ENCODE measurements around the gene RASGRP2. TPM values are rescaled to one million over a fixed set of nuclear protein-coding genes. Genes with fewer than 3 reads are reported as not detected.

The RASGRP2 gene
- total RNA-seq, 1 donor from 2014 or later = 139 TPM

GRCh38 chr11:64721359-64721699 is 22.6 kb downstream of the RASGRP2 start:
- Mint-ChIP-seq H3K4me3 (ENCODE audit: unreplicated experiment) (no peak overlapping the region), H3K9me3 (ENCODE audit: unreplicated experiment) (no peaks in the 10 kb centered on the region), H3K36me3 (ENCODE audit: low read depth, unreplicated experiment) (peaks cover 5% of the 10 kb centered on the region), H3K4me1 (ENCODE audit: unreplicated experiment) (peaks cover 23% of the 10 kb centered on the region), H3K27me3 (ENCODE audit: unreplicated experiment) (peaks cover 23% of the 10 kb centered on the region), H3K27ac (ENCODE audit: unreplicated experiment) (no peak overlapping the region)
- no peak for TF ChIP-seq CTCF (IDR thresholded peaks at IDR 0.05; ENCODE audit: unreplicated experiment)
- DNase-seq (ENCODE audit: low spot score) = no peak

GRCh38 chr11:64720640-64721358 is 23.1 kb downstream of the RASGRP2 start:
- Mint-ChIP-seq H3K9me3 (ENCODE audit: unreplicated experiment) (no peaks in the 10 kb centered on the region), H3K27ac (ENCODE audit: unreplicated experiment) (peak overlapping the region; percentile 11), H3K27me3 (ENCODE audit: unreplicated experiment) (peaks cover 25% of the 10 kb centered on the region), H3K4me1 (ENCODE audit: unreplicated experiment) (peaks cover 20% of the 10 kb centered on the region), H3K36me3 (ENCODE audit: low read depth, unreplicated experiment) (peaks cover 5% of the 10 kb centered on the region), H3K4me3 (ENCODE audit: unreplicated experiment) (no peak overlapping the region)
- DNase-seq (ENCODE audit: low spot score) = no peak
- TF ChIP-seq CTCF (IDR thresholded peaks at IDR 0.05; ENCODE audit: unreplicated experiment) = no peak

GRCh38 chr11:64720167-64720566 is 23.8 kb downstream of the RASGRP2 start:
- Mint-ChIP-seq H3K36me3 (ENCODE audit: low read depth, unreplicated experiment) (peaks cover 5% of the 10 kb centered on the region), H3K27ac (ENCODE audit: unreplicated experiment) (no peak overlapping the region), H3K4me1 (ENCODE audit: unreplicated experiment) (peaks cover 13% of the 10 kb centered on the region), H3K27me3 (ENCODE audit: unreplicated experiment) (peaks cover 24% of the 10 kb centered on the region), H3K9me3 (ENCODE audit: unreplicated experiment) (no peaks in the 10 kb centered on the region), H3K4me3 (ENCODE audit: unreplicated experiment) (no peak overlapping the region)
- TF ChIP-seq CTCF (IDR thresholded peaks at IDR 0.05; ENCODE audit: unreplicated experiment) = no peak
- DNase-seq (ENCODE audit: low spot score) = no peak

GRCh38 chr11:64719406-64719805 is 24.5 kb downstream of the RASGRP2 start:
- no peak for DNase-seq (ENCODE audit: low spot score)
- H3K4me1 Mint-ChIP-seq (ENCODE audit: unreplicated experiment) = peaks cover 11% of the 10 kb centered on the region
- TF ChIP-seq CTCF (IDR thresholded peaks at IDR 0.05; ENCODE audit: unreplicated experiment) = no peak

GRCh38 chr11:64718780-64719124 is 25.2 kb downstream of the RASGRP2 start:
- Mint-ChIP-seq H3K4me1 (ENCODE audit: unreplicated experiment) (peaks cover 6% of the 10 kb centered on the region), H3K27ac (ENCODE audit: unreplicated experiment) (no peak overlapping the region), H3K4me3 (ENCODE audit: unreplicated experiment) (no peak overlapping the region), H3K27me3 (ENCODE audit: unreplicated experiment) (peaks cover 26% of the 10 kb centered on the region), H3K9me3 (ENCODE audit: unreplicated experiment) (no peaks in the 10 kb centered on the region), H3K36me3 (ENCODE audit: low read depth, unreplicated experiment) (no peaks in the 10 kb centered on the region)
- no peak for DNase-seq (ENCODE audit: low spot score)
- TF ChIP-seq CTCF (IDR thresholded peaks at IDR 0.05; ENCODE audit: unreplicated experiment) = no peak

More at GRCh38 chr11:64719406-64719805, 24.5 kb downstream of the RASGRP2 start:
- Mint-ChIP-seq H3K9me3 (ENCODE audit: unreplicated experiment) (no peaks in the 10 kb centered on the region), H3K27ac (ENCODE audit: unreplicated experiment) (no peak overlapping the region), H3K4me3 (ENCODE audit: unreplicated experiment) (no peak overlapping the region), H3K27me3 (ENCODE audit: unreplicated experiment) (peaks cover 25% of the 10 kb centered on the region), H3K36me3 (ENCODE audit: low read depth, unreplicated experiment) (peaks cover 5% of the 10 kb centered on the region)

Data from endothelial cell (in vitro differentiated cells).